Muscle of back (tissue), 11 donors: ENCODE results near the gene PPP1R14D. TPM values are rescaled to one million over a fixed set of nuclear protein-coding genes. Genes with fewer than 3 reads are reported as not detected.
A peak's percentile ranks its signal among the peaks of the same experiment; 100 is the strongest.

Source experiments
- DNase-seq, 3 donors: peaks; one replicate each; pipeline versions ENCODE4 v3.0.0 to v3.0.0-alpha.2; 2013
- polyA plus RNA-seq, 10 donors: library from polyadenylated mRNA; unstranded; fragments of 120-200 nt; gene quantifications; one replicate each; pipeline ENCODE4 v1.2.1, GENCODE V29; 2013; ENCODE audit not compliant: insufficient read length in 10 of 10

Gene PPP1R14D
- polyA plus RNA-seq, 10 donors: not detected

GRCh38 chr15:40823572-40824343 lies 4.8 kb downstream of the PPP1R14D start:
- no peak for DNase-seq

GRCh38 chr15:40821195-40821594 lies 7.3 kb downstream of the PPP1R14D start:
- no peak for DNase-seq

- DNase-seq: no peak
These were observed 9.5 kb downstream of the PPP1R14D start for GRCh38 chr15:40819048-40819447.

GRCh38 chr15:40815042-40815698 lies 13.3 kb downstream of the PPP1R14D start:
- peak in 1 of 3 donors; percentile 16 for DNase-seq

GRCh38 chr15:40812721-40813425 lies 15.6 kb downstream of the PPP1R14D start:
- DNase-seq: no peak

- DNase-seq: no peak
These were observed 19.6 kb downstream of the PPP1R14D start for GRCh38 chr15:40808861-40809450.

GRCh38 chr15:40807888-40808461 lies 20.5 kb downstream of the PPP1R14D start:
- peak in 1 of 3 donors; percentile 17 for DNase-seq

- peak; percentile 98 to 100 (median 99) for DNase-seq
These were observed 21.2 kb downstream of the PPP1R14D start, which contains the start of the genes DNAJC17 and ZFYVE19 for GRCh38 chr15:40807028-40807887. Gene DNAJC17 (minus strand): TSS chr15:40807473. CDS start chr15:40807446, 27 bp downstream. Gene ZFYVE19 (plus strand): TSS chr15:40807089. CDS start chr15:40807590, 501 bp downstream.

- DNase-seq: no peak
These were observed 21.9 kb downstream of the PPP1R14D start for GRCh38 chr15:40806672-40807027.

- no peak for DNase-seq
These were observed 24.8 kb downstream of the PPP1R14D start for GRCh38 chr15:40803688-40804087.

- no peak for DNase-seq
These were observed 25.4 kb downstream of the PPP1R14D start for GRCh38 chr15:40803076-40803475.

GRCh38 chr15:40799523-40799922 lies 29.0 kb downstream of the PPP1R14D start:
- DNase-seq: no peak

- DNase-seq: no peak
These were observed 32.0 kb downstream of the PPP1R14D start for GRCh38 chr15:40796512-40796911.

GRCh38 chr15:40796041-40796440 lies 32.5 kb downstream of the PPP1R14D start:
- no peak for DNase-seq

GRCh38 chr15:40793216-40793989 lies 35.1 kb downstream of the PPP1R14D start:
- peak in 1 of 3 donors; percentile 78 for DNase-seq

GRCh38 chr15:40792394-40792793 lies 36.1 kb downstream of the PPP1R14D start:
- DNase-seq: no peak

- DNase-seq: no peak
These were observed 37.8 kb downstream of the PPP1R14D start for GRCh38 chr15:40790718-40791117.

- no peak for DNase-seq
These were observed 38.5 kb downstream of the PPP1R14D start for GRCh38 chr15:40789999-40790398.

GRCh38 chr15:40789119-40789518 lies 39.4 kb downstream of the PPP1R14D start:
- no peak for DNase-seq

- no peak for DNase-seq
These were observed 40.5 kb downstream of the PPP1R14D start for GRCh38 chr15:40787991-40788390.
